Hepatocyte (in vitro differentiated cells): ENCODE measurements around the gene WDR91. TPM values are rescaled to one million over a fixed set of nuclear protein-coding genes. Genes with fewer than 3 reads are reported as not detected.

Experiments used
- DNase-seq: peaks from one replicate; pipeline ENCODE4 v3.0.0-alpha.2; 2016; ENCODE audit warnings: low spot score
- H2AFZ ChIP-seq: fragments of 200-600 bp; sonication (generic); 2 replicates; pipeline ENCODE4 v1.6.0; 2016; ENCODE audit warnings: antibody characterized with exemption, mild to moderate bottlenecking
- H3K27ac ChIP-seq: fragments of 200-600 bp; sonication (generic); 2 replicates; pipeline ENCODE4 v1.5.1; 2016; ENCODE audit warnings: mild to moderate bottlenecking
- H3K27me3 ChIP-seq: fragments of 200-600 bp; sonication (generic); 2 replicates; pipeline ENCODE4 v1.6.1; 2016
- H3K36me3 ChIP-seq: fragments of 200-600 bp; sonication (generic); replicated peaks from 2 replicates; pipeline ENCODE4 v1.5.1; 2016; ENCODE audit warnings: low read depth; ENCODE audit not compliant: insufficient read depth
- H3K4me1 ChIP-seq: fragments of 200-600 bp; sonication (generic); 2 replicates; pipeline ENCODE4 v1.5.1; 2016; ENCODE audit warnings: mild to moderate bottlenecking, moderate library complexity; ENCODE audit not compliant: insufficient read depth
- H3K4me2 ChIP-seq: fragments of 200-600 bp; sonication (generic); 2 replicates; pipeline ENCODE4 v1.6.0; 2016
- H3K4me3 ChIP-seq: fragments of 200-600 bp; sonication (generic); 2 replicates; pipeline ENCODE4 v1.5.1; 2016; ENCODE audit warnings: mild to moderate bottlenecking
- H3K79me2 ChIP-seq: fragments of 200-600 bp; sonication (generic); 2 replicates; pipeline ENCODE4 v1.6.0; 2017; ENCODE audit warnings: mild to moderate bottlenecking
- H3K9me2 ChIP-seq: fragments of 200-600 bp; sonication (generic); replicated peaks from 2 replicates; pipeline ENCODE4 v1.6.0; 2017; ENCODE audit warnings: mild to moderate bottlenecking; ENCODE audit not compliant: insufficient read depth
- H3K9me3 ChIP-seq: fragments of 200-600 bp; sonication (generic); 2 replicates; pipeline ENCODE4 v1.5.1; 2016; ENCODE audit warnings: low read depth, mild to moderate bottlenecking
- H4K20me1 ChIP-seq: fragments of 200-600 bp; sonication (generic); 2 replicates; pipeline ENCODE4 v1.6.0; 2016; ENCODE audit warnings: mild to moderate bottlenecking; ENCODE audit not compliant: insufficient read depth, poor library complexity, severe bottlenecking
- CTCF ChIP-seq: fragments of 200-600 bp; sonication (generic); IDR thresholded peaks from 2 replicates; pipeline ENCODE4 v1.5.1; 2016; ENCODE audit warnings: antibody characterized with exemption, mild to moderate bottlenecking; ENCODE audit not compliant: poor library complexity
- EZH2 ChIP-seq: fragments of 200-600 bp; sonication (generic); IDR thresholded peaks from 2 replicates; pipeline ENCODE4 v1.6.1; 2016; ENCODE audit warnings: antibody characterized with exemption, mild to moderate bottlenecking, borderline replicate concordance
- EZH2phosphoT487 ChIP-seq: fragments of 200-600 bp; sonication (generic); IDR thresholded peaks from one replicate; pipeline ENCODE4 v1.6.1; 2018; ENCODE audit warnings: antibody characterized with exemption, mild to moderate bottlenecking, low read depth, moderate library complexity; ENCODE audit not compliant: unreplicated experiment, severe bottlenecking
- WGBS: methylation state at CpG from one replicate; pipeline ENCODE4 v1.1.6; 2016; ENCODE audit warnings: low lambda C conversion rate; ENCODE audit errors: missing lambda C conversion rate; 5-methylcytosine and 5-hydroxymethylcytosine counted together
- polyA plus RNA-seq: library from polyadenylated mRNA; unstranded; fragments of >200 nt; fragmentation: Nextera tagmentation; extraction: Ambion mirVana; gene quantifications from 2 replicates; pipeline ENCODE4 v1.2.1, GENCODE V29; 2016
- total RNA-seq: library from RNA; depleted of rRNA; stranded (reverse); fragments of >200 nt; gene quantifications from 2 replicates; pipeline ENCODE4 v1.2.3, GENCODE V29; 2014

WDR91 gene
- total and polyA plus RNA-seq, 2 experiments from 2014 or later = 8.0 to 8.2 TPM

- Histone ChIP-seq H3K79me2 (no peaks in the 10 kb centered on the region), H3K9me2 (no peaks in the 10 kb centered on the region), H3K36me3 (no peaks in the 10 kb centered on the region), H3K27ac (no peak overlapping the region), H3K4me1 (no peaks in the 10 kb centered on the region), H4K20me1 (no peaks in the 10 kb centered on the region), H3K4me3 (no peak overlapping the region), H2AFZ (no peak overlapping the region), H3K9me3 (no peaks in the 10 kb centered on the region), H3K4me2 (no peak overlapping the region), H3K27me3 (no peaks in the 10 kb centered on the region)
- 73% methylated on average over 3 of the region's 3 CpGs for WGBS
- no peak for DNase-seq
- no peak for TF ChIP-seq CTCF
- TF ChIP-seq EZH2 = no peak
- TF ChIP-seq EZH2phosphoT487 = no peak
Measured at GRCh38 chr7:135200821-135201331, 10.4 kb downstream of the WDR91 start.

GRCh38 chr7:135199439-135199838 lies 11.9 kb downstream of the WDR91 start:
- no peaks in the 10 kb centered on the region for H3K27me3 ChIP-seq
- H3K36me3 ChIP-seq = no peaks in the 10 kb centered on the region
- no peak overlapping the region for H3K4me3 ChIP-seq
- no peaks in the 10 kb centered on the region for H4K20me1 ChIP-seq
- no peaks in the 10 kb centered on the region for H3K4me1 ChIP-seq
- no peaks in the 10 kb centered on the region for H3K79me2 ChIP-seq
- H2AFZ ChIP-seq = no peak overlapping the region
- H3K9me3 ChIP-seq = no peaks in the 10 kb centered on the region
- no peak overlapping the region for H3K4me2 ChIP-seq
- no peak overlapping the region for H3K27ac ChIP-seq
- no peak for DNase-seq
- 90% methylated on average over 4 of the region's 4 CpGs for WGBS
- TF ChIP-seq EZH2phosphoT487 (no peak), EZH2 (no peak), CTCF (no peak)
- no peaks in the 10 kb centered on the region for H3K9me2 ChIP-seq

GRCh38 chr7:135197906-135198655 lies 13.2 kb downstream of the WDR91 start:
- TF ChIP-seq EZH2phosphoT487 (no peak), CTCF (no peak), EZH2 (no peak)
- DNase-seq = no peak
- Histone ChIP-seq H3K9me2 (no peaks in the 10 kb centered on the region), H3K36me3 (no peaks in the 10 kb centered on the region), H3K4me2 (no peak overlapping the region), H3K27ac (no peak overlapping the region), H3K9me3 (no peaks in the 10 kb centered on the region), H4K20me1 (no peaks in the 10 kb centered on the region), H3K27me3 (no peaks in the 10 kb centered on the region), H3K4me1 (no peaks in the 10 kb centered on the region), H3K4me3 (no peak overlapping the region), H2AFZ (no peak overlapping the region), H3K79me2 (no peaks in the 10 kb centered on the region)
- WGBS = 87% methylated on average over 15 of the region's 15 CpGs
